Inflammatory macrophage (primary cell): Measurements from ENCODE around the gene MYO5B.
"Not testable (repeated sequence)": the region's sequence is repeated elsewhere in the genome, so short reads cannot be mapped to it uniquely, and the experiment has no call there.

Experiments
- DNase-seq, 2 donors: peaks; one replicate each; pipeline ENCODE4 v3.0.0-alpha.2; 2020 to 2022

The MYO5B gene

DNA sequence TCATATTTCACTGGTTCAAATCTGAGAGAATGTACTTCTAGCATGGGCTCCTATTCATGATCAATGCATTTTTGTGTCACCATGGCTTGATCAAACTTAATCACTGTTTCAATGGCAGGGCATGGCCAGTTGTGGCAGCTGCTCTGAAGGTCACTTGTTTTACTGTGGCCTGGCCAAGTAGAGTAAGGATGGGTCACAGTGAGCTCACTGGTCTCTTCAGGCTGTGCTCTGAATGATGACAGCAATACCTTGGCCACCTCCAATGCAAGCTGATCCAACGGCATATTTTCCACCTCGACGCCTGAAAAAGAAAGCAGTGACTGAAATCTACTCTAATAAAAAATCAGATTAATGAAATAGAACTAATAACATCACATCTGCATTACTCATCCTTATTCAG is 411.3 kb downstream of the MYO5B start:
- not testable (repeated sequence) for DNase-seq

DNA sequence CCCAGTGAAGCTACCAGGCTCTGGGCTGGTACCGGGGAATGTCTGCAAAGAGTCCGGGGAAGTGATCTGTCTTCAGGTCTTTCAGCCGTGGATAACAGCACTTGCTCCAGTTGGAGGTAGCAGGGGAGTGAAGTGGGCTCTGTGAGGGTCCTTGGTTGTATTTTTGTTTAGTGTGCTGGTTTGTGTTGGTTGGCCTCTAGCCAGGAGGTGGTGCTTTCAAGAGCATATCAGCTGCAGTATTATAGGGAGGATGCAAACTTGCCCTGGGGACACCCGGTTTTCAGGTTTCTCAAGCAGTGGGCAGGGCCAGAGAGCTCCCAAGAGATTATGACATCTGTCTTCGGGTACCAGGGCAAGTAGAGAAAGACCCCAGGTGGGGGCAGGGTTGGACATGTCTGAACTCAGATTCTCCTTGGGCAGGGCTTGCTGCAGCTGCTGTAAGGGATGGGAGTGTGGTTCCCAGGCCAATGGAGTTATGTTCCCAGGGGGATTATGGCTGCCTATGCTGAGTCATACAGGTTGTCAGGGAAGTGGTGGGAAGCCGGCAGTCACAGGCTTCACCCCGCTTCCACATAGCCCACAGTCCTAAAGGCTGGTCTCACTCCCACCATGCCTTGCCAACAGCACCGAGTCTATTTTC is 416.0 kb downstream of the MYO5B start:
- DNase-seq = no peak
